ENCODE results near the gene FTO.

Gene FTO

DNA sequence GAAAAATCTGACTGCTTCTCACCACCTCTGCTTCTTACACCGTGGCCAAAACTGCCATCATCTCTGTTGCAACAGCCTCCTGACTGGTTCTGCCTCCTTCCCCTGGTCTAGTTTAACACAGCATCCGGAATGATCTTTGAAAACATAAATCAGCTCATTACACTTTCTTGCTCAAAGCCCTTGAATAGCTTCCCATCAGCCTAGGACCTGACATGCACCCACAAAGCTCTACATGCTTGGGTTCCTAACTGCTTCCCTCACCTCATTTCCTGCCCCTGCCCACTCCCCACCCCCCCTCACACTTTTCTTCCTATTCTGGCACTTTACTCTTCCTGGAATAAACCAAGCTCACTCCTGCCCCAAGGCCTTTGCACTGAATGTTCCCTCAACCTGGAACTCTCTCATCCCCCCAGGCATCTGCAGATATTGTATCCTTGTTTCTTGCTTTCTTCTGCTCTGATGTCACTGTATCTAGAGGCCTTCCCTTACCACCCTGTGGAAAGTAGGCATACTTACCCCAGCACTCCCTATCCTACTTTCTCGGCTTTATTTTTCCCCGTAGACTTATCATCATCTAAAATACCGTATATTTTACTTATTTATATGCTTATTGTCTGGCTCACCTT is 112.4 kb downstream of the FTO start:
- Histone ChIP-seq H3K4me1 (no peaks in the 10 kb centered on the region), H3K9me3 (ENCODE audit: control insufficient read depth, low read length) (no peaks in the 10 kb centered on the region), H3K4me2 (ENCODE audit: low read length) (no peak overlapping the region), H3K36me3 (ENCODE audit: control insufficient read depth, insufficient read depth, low read length) (no peaks in the 10 kb centered on the region), H3K27me3 (ENCODE audit: control insufficient read depth, insufficient read depth, low read length) (no peaks in the 10 kb centered on the region), H2AFZ (no peak overlapping the region), H3K4me3 (ENCODE audit: low read depth, low read length) (no peak overlapping the region), H3K27ac (no peak overlapping the region), H3K9ac (no peak overlapping the region), H3K79me2 (peaks cover 5% of the 10 kb centered on the region)
- TF ChIP-seq CTCF (IDR thresholded peaks at IDR 0.05): no peak

GRCh38 chr16:53817117-53817755 is 113.3 kb downstream of the FTO start:
- Histone ChIP-seq H3K27ac (no peak overlapping the region), H3K4me1 (no peaks in the 10 kb centered on the region), H2AFZ (no peak overlapping the region), H3K79me2 (peaks cover 5% of the 10 kb centered on the region), H3K9me3 (ENCODE audit: control insufficient read depth, low read length) (no peaks in the 10 kb centered on the region), H3K27me3 (ENCODE audit: control insufficient read depth, insufficient read depth, low read length) (no peaks in the 10 kb centered on the region), H3K9ac (no peak overlapping the region), H3K4me2 (ENCODE audit: low read length) (no peak overlapping the region), H3K36me3 (ENCODE audit: control insufficient read depth, insufficient read depth, low read length) (no peaks in the 10 kb centered on the region), H3K4me3 (ENCODE audit: low read depth, low read length) (no peak overlapping the region)
- no peak for TF ChIP-seq CTCF (IDR thresholded peaks at IDR 0.05)

- H3K36me3 ChIP-seq (ENCODE audit: control insufficient read depth, insufficient read depth, low read length): no peaks in the 10 kb centered on the region
- H3K4me3 ChIP-seq (ENCODE audit: low read depth, low read length): no peak overlapping the region
- H3K79me2 ChIP-seq: peaks cover 5% of the 10 kb centered on the region
- no peak for TF ChIP-seq CTCF (IDR thresholded peaks at IDR 0.05)
- H2AFZ ChIP-seq: no peak overlapping the region
- H3K4me1 ChIP-seq: peaks cover 3% of the 10 kb centered on the region
- H3K9me3 ChIP-seq (ENCODE audit: control insufficient read depth, low read length): no peaks in the 10 kb centered on the region
- no peaks in the 10 kb centered on the region for H3K27me3 ChIP-seq (ENCODE audit: control insufficient read depth, insufficient read depth, low read length)
- no peak overlapping the region for H3K9ac ChIP-seq
- no peak overlapping the region for H3K27ac ChIP-seq
- H3K4me2 ChIP-seq (ENCODE audit: low read length): no peak overlapping the region
These were observed 114.0 kb downstream of the FTO start for GRCh38 chr16:53817812-53818550.

- H3K27ac ChIP-seq: no peak overlapping the region
These were observed 117.5 kb downstream of the FTO start for GRCh38 chr16:53821487-53821886.

More at GRCh38 chr16:53821487-53821886, 117.5 kb downstream of the FTO start:
- H3K9me3 ChIP-seq (ENCODE audit: control insufficient read depth, low read length): no peaks in the 10 kb centered on the region
- no peak overlapping the region for H3K9ac ChIP-seq
- no peaks in the 10 kb centered on the region for H3K27me3 ChIP-seq (ENCODE audit: control insufficient read depth, insufficient read depth, low read length)
- no peak overlapping the region for H2AFZ ChIP-seq
- H3K36me3 ChIP-seq (ENCODE audit: control insufficient read depth, insufficient read depth, low read length): no peaks in the 10 kb centered on the region
- peaks cover 2% of the 10 kb centered on the region for H3K79me2 ChIP-seq
- no peak for TF ChIP-seq CTCF (IDR thresholded peaks at IDR 0.05)
- no peak overlapping the region for H3K4me2 ChIP-seq (ENCODE audit: low read length)
- peaks cover 7% of the 10 kb centered on the region for H3K4me1 ChIP-seq
- H3K4me3 ChIP-seq (ENCODE audit: low read depth, low read length): no peak overlapping the region

Data from parathyroid adenoma (tissue), 2 donors.